ENCODE measurements around the gene OPCML. TPM values are rescaled to one million over a fixed set of nuclear protein-coding genes. Genes with fewer than 3 reads are reported as not detected.

Gene OPCML
- total RNA-seq, 1 experiment from 2014 or later = 0.13 TPM

DNA sequence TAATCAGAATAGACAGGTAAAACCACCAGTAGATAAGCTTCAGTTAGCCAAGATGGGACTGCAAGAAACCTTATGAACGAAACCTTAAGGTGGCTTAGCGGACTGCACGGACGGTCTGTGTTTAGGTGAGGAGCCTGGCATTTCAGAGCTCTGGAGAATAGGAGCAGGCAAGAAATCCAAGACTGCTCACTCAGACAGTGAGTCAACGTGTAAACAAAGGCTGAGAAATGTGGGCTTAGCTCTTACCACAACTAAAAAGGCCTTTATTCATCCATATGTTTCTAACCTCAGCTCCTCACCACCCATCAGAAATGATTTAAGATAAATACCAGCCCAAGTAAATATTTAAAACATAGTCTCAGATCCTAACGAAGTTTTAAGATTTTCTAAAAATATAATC lies 657.7 kb downstream of the OPCML start:
- ChIA-PET CTCF (no interaction called here), POLR2A (ENCODE audit: low non-redundant PET) (no interaction called here)
- H3K36me3 ChIP-seq (ENCODE audit: insufficient read depth, low read length, poor library complexity, severe bottlenecking) = no peaks in the 10 kb centered on the region
- intact Hi-C loops (cut with micrococcal nuclease; ENCODE audit: unreplicated experiment) = no loop called here
- H3K4me1 ChIP-seq (ENCODE audit: insufficient read depth, low read length, poor library complexity, severe bottlenecking) = no peaks in the 10 kb centered on the region
- DNase-seq (ENCODE audit: low spot score) = no peak
- H3K27ac ChIP-seq (ENCODE audit: low read depth, low read length, poor library complexity, severe bottlenecking) = no peak overlapping the region
- H3K27me3 ChIP-seq (replicated peaks; ENCODE audit: insufficient read depth, low read depth, low read length, poor library complexity) = peaks cover 34% of the 10 kb centered on the region
- no peak overlapping the region for H3K4me3 ChIP-seq (ENCODE audit: low read depth, low read length, poor library complexity, severe bottlenecking)
- no TSS peak for BruUV-seq (replicated peaks)
- TF ChIP-seq, protein P1, sequence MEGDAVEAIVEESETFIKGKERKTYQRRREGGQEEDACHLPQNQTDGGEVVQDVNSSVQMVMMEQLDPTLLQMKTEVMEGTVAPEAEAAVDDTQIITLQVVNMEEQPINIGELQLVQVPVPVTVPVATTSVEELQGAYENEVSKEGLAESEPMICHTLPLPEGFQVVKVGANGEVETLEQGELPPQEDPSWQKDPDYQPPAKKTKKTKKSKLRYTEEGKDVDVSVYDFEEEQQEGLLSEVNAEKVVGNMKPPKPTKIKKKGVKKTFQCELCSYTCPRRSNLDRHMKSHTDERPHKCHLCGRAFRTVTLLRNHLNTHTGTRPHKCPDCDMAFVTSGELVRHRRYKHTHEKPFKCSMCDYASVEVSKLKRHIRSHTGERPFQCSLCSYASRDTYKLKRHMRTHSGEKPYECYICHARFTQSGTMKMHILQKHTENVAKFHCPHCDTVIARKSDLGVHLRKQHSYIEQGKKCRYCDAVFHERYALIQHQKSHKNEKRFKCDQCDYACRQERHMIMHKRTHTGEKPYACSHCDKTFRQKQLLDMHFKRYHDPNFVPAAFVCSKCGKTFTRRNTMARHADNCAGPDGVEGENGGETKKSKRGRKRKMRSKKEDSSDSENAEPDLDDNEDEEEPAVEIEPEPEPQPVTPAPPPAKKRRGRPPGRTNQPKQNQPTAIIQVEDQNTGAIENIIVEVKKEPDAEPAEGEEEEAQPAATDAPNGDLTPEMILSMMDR (conservative IDR thresholded peaks at IDR 0.05; ENCODE audit: low read depth, low read length) = no peak
- TF ChIP-seq EZH2 (IDR thresholded peaks at IDR 0.05; ENCODE audit: borderline replicate concordance, low read depth, low read length, poor library complexity, severe bottlenecking) = no peak
- peaks cover 9% of the 10 kb centered on the region for H3K9me3 ChIP-seq (ENCODE audit: low read depth, low read length, poor library complexity, severe bottlenecking)

DNA sequence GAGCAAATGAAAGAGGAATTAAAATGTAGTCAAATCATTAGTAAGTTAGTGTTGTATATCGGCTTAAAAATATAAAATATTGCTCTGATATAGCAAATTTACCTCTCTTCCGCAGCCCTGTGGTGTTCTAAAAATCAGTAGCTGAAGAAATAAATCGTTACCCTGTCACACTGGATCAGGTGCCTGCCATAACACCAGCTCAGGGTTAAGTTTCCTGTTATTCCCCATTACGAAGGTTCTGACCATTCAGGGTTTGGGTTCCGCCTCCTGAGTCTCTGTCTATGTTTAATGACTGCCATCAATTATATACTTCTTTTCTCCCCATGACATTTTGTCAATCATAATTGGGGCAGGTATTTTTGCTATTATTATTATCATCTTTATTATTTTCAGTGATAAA lies 658.5 kb downstream of the OPCML start:
- intact Hi-C loops (cut with micrococcal nuclease; ENCODE audit: unreplicated experiment) = no loop called here
- no peaks in the 10 kb centered on the region for H3K4me1 ChIP-seq (ENCODE audit: insufficient read depth, low read length, poor library complexity, severe bottlenecking)
- peaks cover 29% of the 10 kb centered on the region for H3K27me3 ChIP-seq (replicated peaks; ENCODE audit: insufficient read depth, low read depth, low read length, poor library complexity)
- H3K4me3 ChIP-seq (ENCODE audit: low read depth, low read length, poor library complexity, severe bottlenecking) = no peak overlapping the region
- no peak overlapping the region for H3K27ac ChIP-seq (ENCODE audit: low read depth, low read length, poor library complexity, severe bottlenecking)
- TF ChIP-seq, protein P1 (conservative IDR thresholded peaks at IDR 0.05; ENCODE audit: low read depth, low read length) = no peak
- no peak for TF ChIP-seq EZH2 (IDR thresholded peaks at IDR 0.05; ENCODE audit: borderline replicate concordance, low read depth, low read length, poor library complexity, severe bottlenecking)
- no TSS peak for BruUV-seq (replicated peaks)
- POLR2A ChIA-PET (ENCODE audit: low non-redundant PET) = no interaction called here
- CTCF ChIA-PET = no interaction called here
- H3K9me3 ChIP-seq (ENCODE audit: low read depth, low read length, poor library complexity, severe bottlenecking) = peaks cover 9% of the 10 kb centered on the region
- DNase-seq (ENCODE audit: low spot score) = no peak
- H3K36me3 ChIP-seq (ENCODE audit: insufficient read depth, low read length, poor library complexity, severe bottlenecking) = no peaks in the 10 kb centered on the region

- ChIA-PET CTCF (no interaction called here), POLR2A (ENCODE audit: low non-redundant PET) (no interaction called here)
- H3K9me3 ChIP-seq (ENCODE audit: low read depth, low read length, poor library complexity, severe bottlenecking) = peaks cover 9% of the 10 kb centered on the region
- intact Hi-C loops (cut with micrococcal nuclease; ENCODE audit: unreplicated experiment) = no loop called here
- no peaks in the 10 kb centered on the region for H3K36me3 ChIP-seq (ENCODE audit: insufficient read depth, low read length, poor library complexity, severe bottlenecking)
- H3K4me1 ChIP-seq (ENCODE audit: insufficient read depth, low read length, poor library complexity, severe bottlenecking) = no peaks in the 10 kb centered on the region
- no peak overlapping the region for H3K4me3 ChIP-seq (ENCODE audit: low read depth, low read length, poor library complexity, severe bottlenecking)
- H3K27ac ChIP-seq (ENCODE audit: low read depth, low read length, poor library complexity, severe bottlenecking) = no peak overlapping the region
- no TSS peak for BruUV-seq (replicated peaks)
- DNase-seq (ENCODE audit: low spot score) = no peak
- H3K27me3 ChIP-seq (replicated peaks; ENCODE audit: insufficient read depth, low read depth, low read length, poor library complexity) = peaks cover 18% of the 10 kb centered on the region
- TF ChIP-seq, protein P1 (conservative IDR thresholded peaks at IDR 0.05; ENCODE audit: low read depth, low read length) = no peak
- no peak for TF ChIP-seq EZH2 (IDR thresholded peaks at IDR 0.05; ENCODE audit: borderline replicate concordance, low read depth, low read length, poor library complexity, severe bottlenecking)
Observed at GRCh38 chr11:132872211-132872610, 660.1 kb downstream of the OPCML start.

Data from A673 (cell line).